HepG2 (cell line): ENCODE data around the gene SFI1.

ENCODE experiments used
- AGO2 ChIP-seq: fragments of 200-400 bp; formaldehyde crosslinking; optimal IDR thresholded peaks from 2 replicates; pipeline ENCODE3; 2017; ENCODE audit warnings: mild to moderate bottlenecking, low read depth, low read length, moderate library complexity
- CBX5 ChIP-seq: sonication (generic); formaldehyde crosslinking; IDR thresholded peaks from 2 replicates; pipeline ENCODE4 v1.4.0; 2020; ENCODE audit warnings: missing genetic modification reagents, borderline replicate concordance
- POLR2AphosphoS5 ChIP-seq: IDR thresholded peaks from 2 replicates; pipeline ENCODE4 v1.6.1; 2012; ENCODE audit warnings: low read depth, low read length
- ZNF136 ChIP-seq: sonication (generic); formaldehyde crosslinking; IDR thresholded peaks from 2 replicates; pipeline ENCODE4 v1.8.1; 2022; ENCODE audit warnings: low read depth, mild to moderate bottlenecking, moderate library complexity, missing genetic modification reagents
- ZNF768 ChIP-seq: sonication (generic); formaldehyde crosslinking; IDR thresholded peaks from 2 replicates; pipeline ENCODE4 v1.4.0; 2020; ENCODE audit warnings: missing genetic modification reagents
- TF ChIP-seq, protein P1 (sequence below): sonication (generic); formaldehyde crosslinking; IDR thresholded peaks from 2 replicates; pipeline ENCODE4 v1.4.0; 2020; ENCODE audit warnings: low read depth, mild to moderate bottlenecking, missing genetic modification reagents

DNA sequence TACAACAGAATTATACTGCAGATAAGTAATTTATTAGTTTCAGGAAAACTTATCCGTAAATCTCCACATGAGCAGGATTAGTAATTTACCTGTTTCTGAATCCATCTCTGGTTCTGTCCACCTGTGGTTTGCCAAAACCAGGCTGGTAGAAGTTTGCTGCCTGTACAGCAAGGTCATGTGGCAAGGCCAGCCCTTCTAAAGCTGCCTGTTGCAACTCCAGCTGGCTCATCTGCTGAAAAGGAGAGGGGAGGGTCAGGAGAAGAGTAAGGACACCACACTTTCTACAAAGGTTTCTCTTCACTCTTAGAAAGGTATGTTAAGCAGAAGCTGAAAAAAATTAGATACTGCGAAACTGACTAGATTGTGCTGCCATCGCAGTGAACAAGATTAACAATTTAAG, 49.0 kb upstream of the SFI1 start:
- TF ChIP-seq, protein P1, sequence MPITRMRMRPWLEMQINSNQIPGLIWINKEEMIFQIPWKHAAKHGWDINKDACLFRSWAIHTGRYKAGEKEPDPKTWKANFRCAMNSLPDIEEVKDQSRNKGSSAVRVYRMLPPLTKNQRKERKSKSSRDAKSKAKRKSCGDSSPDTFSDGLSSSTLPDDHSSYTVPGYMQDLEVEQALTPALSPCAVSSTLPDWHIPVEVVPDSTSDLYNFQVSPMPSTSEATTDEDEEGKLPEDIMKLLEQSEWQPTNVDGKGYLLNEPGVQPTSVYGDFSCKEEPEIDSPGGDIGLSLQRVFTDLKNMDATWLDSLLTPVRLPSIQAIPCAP (CRISPR knock-in tag): no peak
- no peak for TF ChIP-seq AGO2
- TF ChIP-seq CBX5 (CRISPR knock-in tag): no peak
- no peak for TF ChIP-seq ZNF136
- no peak for TF ChIP-seq POLR2AphosphoS5
- TF ChIP-seq ZNF768: no peak
